Cardiac fibroblast (primary cell): ENCODE results near the gene FAM216A.
"Not testable (repeated sequence)": the region's sequence is repeated elsewhere in the genome, so short reads cannot be mapped to it uniquely, and the experiment has no call there.

Source experiments
- DNase-seq, 2 donors: peaks; one replicate each; pipeline versions ENCODE4 v3.0.0 to v3.0.0-alpha.2; 2010; ENCODE audit warnings: low read depth in 2 of 2
- H3K4me3 ChIP-seq, 2 donors: replicated peaks in 1 of 2; 1 replicate in 1 of 2; 2 replicates in 1 of 2; pipeline ENCODE4 v1.5.1; 2011; ENCODE audit warnings: low read depth in 2 of 2, low read length in 2 of 2, mild to moderate bottlenecking in 2 of 2, moderate library complexity in 1 of 2
- CTCF ChIP-seq: IDR thresholded peaks from one replicate; pipeline ENCODE4 v1.5.1; 2011; ENCODE audit warnings: low read depth, mild to moderate bottlenecking, low read length, inconsistent platforms

FAM216A gene

GRCh38 chr12:110514363-110514762 lies 45.7 kb downstream of the FAM216A start:
- no peak overlapping the region for H3K4me3 ChIP-seq
- no peak for TF ChIP-seq CTCF
- DNase-seq: no peak

GRCh38 chr12:110516995-110517394 lies 48.4 kb downstream of the FAM216A start:
- no peak for DNase-seq
- TF ChIP-seq CTCF: no peak
- no peak overlapping the region for H3K4me3 ChIP-seq

GRCh38 chr12:110518014-110518413 lies 49.4 kb downstream of the FAM216A start:
- not testable (repeated sequence) for DNase-seq

GRCh38 chr12:110520876-110521712 lies 52.4 kb downstream of the FAM216A start:
- H3K4me3 ChIP-seq, DNase-seq: not testable (repeated sequence)

More at GRCh38 chr12:110518014-110518413, 49.4 kb downstream of the FAM216A start:
- H3K4me3 ChIP-seq: not testable (repeated sequence)

GRCh38 chr12:110528277-110528839 lies 59.7 kb downstream of the FAM216A start:
- no peak overlapping the region for H3K4me3 ChIP-seq
- no peak for TF ChIP-seq CTCF
- DNase-seq: no peak

- no peak for DNase-seq
- H3K4me3 ChIP-seq: no peak overlapping the region
- TF ChIP-seq CTCF: no peak
Measured at GRCh38 chr12:110530511-110530910, 61.9 kb downstream of the FAM216A start.

GRCh38 chr12:110531741-110532333 lies 63.2 kb downstream of the FAM216A start:
- H3K4me3 ChIP-seq: no peak overlapping the region
- DNase-seq: peak; percentile 28 to 57
- no peak for TF ChIP-seq CTCF
